Embryonic facial prominence (tissue), 1 donor: ENCODE results near the gene TRHDE.

ENCODE experiments used
- DNase-seq: peaks from one replicate; pipeline ENCODE4 v3.0.0-alpha.2; 2016; ENCODE audit errors: extremely low spot score

The TRHDE gene

DNA sequence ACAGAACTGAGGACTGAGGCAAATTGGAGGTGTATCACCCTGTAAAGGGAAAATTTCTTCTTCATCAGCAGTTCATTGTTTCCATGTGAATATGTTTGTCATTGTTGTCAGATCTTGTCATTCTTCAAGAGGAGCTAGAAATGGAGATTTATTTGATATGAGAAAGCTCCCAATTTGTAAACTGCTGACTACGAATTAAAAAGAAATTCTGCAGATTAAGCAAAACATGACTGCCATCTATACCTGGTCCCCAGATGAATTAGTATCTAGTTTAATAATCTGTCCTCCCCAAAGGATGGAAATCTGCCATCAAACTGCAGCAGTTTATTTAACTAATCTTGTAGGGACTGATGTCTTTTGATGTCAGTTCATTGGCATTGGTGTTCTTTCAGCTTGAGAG is 162.8 kb downstream of the TRHDE start:
- no peak for DNase-seq

DNA sequence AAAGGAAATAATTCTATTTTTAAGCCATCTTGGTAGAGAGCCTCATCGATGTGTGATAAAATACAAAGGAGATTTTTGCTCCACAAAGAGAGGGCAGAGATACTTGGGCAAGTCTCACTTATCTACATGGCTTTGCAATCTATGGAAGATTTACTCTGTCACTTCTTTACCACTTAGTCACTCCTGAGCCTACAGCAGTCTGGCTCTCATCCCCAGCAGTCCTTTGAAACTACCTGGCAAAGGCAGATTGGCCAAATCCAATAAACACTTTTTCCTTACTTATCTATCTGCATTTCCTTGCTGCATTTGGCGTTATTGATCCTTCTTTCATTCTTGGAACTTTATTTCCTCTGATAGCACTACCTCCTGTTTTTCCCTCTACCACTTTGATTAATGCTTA is 170.0 kb downstream of the TRHDE start:
- no peak for DNase-seq

DNA sequence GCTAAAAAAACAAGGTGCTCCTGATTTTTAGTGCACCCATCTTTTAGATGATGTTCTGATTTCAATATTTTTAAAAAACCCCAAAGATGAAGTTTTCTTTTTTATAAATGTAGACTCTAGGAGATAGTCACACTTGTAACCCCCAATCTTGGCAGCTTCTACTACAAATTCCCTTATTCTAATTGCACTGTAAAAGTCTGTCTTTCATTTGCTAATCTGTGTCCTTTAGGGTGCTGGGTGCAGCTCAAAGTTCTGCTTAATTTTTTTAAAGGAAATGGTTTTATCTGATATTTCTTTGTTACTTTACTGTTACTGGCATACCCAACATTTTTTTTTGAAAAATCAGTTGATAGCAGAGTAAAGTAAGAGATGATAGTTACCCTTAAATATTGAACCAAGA is 172.0 kb downstream of the TRHDE start:
- no peak for DNase-seq

DNA sequence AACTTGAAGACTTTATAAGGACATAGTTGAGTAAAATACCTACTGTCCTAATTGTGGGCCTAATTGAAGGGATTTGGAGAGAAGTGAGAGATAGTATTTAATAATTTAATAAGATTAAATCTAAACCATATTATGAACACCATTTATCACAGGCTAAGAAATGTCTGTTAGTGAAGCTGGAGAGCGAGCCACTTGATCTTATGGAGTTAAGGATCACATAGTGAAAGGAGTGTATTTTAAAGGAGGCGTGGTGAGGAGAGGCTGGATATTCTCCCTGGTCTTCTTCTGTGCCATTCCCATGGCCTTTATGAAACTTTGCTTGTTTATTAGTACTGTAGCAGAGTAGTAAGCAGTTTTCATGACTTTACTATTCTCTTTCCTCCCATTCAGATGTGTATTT is 172.4 kb downstream of the TRHDE start:
- DNase-seq, result no peak

DNA sequence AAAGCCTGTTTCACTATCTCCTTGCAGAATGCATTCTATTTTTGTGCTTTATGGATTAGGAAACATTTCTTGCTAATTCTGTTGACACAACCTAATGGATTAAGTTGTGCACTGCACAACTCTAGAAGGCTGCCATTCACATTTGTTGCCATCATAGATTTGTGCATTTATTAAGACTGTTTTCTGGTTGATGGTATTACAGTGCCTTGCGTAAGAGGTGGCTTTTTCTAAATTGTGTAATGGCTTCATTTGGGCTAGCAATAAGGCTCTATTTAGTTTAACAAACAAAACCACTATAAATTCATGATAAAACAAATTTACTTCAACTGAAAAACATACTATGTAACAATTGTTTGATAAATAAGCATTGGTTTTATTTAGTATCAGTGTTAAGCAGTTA is 175.9 kb downstream of the TRHDE start:
- DNase-seq, result no peak

DNA sequence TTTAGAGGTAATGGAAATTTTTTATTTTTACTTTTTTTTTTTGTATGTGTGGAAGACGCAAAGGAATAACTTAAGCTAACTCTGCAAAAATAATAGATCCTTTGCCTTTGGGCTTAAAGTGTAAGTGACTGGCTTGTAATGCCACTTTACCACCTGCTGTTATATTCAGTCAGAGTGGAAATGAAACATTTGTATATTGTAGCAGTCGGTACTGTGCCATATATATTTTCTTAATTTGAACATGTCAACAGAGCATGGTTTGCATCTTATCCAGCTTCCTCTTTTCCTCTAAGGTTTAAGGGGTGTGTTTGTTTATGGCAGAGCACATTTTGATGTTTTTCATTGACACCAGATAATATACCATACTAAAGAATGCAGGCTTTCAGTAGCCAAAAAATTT is 176.6 kb downstream of the TRHDE start:
- DNase-seq, result no peak

DNA sequence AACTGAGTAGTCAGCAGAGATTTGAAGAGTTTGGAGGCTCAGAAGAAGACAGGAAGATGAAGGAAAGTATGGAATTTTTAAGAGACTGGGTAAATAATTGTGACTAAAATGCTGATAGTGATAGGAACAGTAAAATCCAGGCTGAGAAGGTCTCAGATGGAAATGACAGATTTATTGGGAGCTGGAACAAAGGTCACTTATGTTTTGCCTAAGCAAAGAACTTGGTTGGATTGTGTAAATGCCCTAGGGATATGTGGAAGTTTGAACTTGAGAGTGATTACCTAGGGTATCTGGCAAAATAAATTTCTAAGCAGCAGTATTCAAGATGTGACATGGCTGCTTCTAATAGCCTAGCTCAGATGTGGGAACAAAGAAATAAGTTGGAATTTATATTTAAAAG is 180.9 kb downstream of the TRHDE start:
- no peak for DNase-seq

DNA sequence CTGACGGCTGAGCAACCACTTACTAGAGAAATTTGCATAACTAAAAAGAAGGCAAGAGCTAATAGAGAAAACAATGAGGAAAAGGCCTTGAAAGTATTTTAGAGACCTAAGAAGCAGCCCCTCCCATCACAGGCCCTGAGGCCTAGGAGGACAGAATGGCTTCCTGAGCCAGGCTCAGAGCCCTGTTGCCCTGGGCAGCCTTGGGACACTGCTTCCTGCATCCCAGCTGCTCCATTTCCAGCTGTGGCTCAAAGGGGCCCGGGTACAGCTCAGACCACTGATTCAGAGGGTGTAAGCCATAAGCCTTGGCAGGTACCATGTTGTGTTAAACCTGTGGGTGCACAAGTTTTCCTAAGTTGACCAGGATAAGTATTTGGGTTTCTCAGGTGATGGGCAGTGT is 181.4 kb downstream of the TRHDE start:
- DNase-seq, result no peak

DNA sequence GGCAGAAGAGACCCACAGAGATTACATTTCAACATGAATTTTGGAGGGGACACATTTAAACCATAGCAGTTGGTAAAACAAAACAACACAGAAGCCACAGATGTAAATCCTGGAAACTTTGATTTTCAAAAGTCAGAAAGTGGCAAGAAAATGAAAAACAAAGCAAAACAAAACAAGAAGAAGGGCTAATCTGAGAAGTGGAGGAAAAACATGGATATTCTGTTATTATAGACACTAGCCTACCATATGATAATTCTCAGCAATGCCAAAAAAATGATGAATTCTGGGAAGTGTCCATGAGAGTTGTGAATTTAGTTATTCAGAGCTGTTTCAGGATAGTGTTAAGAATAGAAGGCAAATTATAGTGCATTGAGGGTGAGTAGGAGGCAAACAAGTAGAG is 192.3 kb downstream of the TRHDE start:
- no peak for DNase-seq

DNA sequence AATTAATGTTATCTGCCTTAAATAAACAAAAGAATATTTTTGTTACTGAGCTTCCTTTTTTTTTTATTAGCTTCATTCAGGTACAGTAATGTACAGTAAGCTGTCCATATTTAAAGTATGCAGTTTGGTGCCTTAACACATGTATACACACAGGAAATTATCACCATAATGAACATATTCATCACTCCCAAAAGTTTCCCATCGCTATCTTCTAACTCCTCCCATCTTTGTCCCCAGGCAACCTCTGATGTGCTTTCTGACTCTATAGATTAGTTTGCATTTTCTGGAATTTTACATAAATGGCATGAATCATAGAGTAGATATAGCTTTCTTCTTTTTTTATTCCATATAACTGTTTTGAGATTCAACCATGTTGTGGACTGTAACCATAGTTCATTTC is 193.0 kb downstream of the TRHDE start:
- DNase-seq, result no peak

DNA sequence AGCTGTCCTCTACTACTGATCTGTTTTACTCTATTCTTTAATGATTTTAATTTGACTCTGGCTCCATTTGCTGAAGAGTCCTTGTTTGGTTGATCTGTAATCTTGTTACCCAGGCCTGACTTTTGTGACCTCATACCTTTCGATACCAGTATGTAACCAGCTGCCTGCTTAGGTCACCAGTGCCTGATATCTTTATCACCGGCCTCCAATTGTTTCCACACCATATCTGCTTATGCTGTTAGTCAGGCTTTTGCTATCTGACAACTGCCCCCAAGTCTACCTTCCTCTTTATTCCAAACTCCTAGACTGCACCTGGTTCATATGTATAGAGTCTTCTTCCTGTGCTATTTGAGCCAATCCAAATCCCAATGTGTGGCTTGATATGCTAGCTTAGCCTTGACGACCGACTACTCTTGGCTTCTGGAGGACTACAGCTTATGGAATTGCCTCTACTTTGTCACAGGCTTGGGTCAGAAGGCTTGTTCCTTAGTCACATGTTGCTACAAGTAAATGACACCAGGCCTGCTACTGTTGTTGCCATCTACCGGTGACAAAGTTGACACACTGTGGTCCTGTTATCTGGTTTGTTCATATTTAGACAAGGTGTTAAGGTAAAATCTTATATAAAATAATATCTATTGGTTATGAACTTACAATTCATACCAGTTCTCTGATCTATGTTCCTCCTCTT is 193.9 kb downstream of the TRHDE start:
- no peak for DNase-seq

DNA sequence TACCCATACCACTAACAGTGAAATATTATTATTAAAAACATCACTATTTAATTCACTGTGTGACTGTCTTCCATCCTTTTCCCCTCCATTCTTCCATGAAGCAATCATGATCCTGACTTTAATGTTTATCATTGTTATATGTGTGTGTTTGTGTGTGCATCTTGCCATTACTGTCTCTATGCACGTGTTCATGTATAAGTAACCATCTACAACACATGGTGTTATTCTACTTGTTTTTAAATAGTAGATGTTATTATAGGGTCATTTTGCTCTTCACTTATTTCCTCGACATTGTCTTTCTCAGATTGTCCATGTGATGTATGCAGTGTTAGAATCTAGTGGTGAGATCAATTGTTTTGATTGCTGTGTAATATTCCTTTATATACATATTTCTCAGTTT is 195.8 kb downstream of the TRHDE start:
- no peak for DNase-seq

DNA sequence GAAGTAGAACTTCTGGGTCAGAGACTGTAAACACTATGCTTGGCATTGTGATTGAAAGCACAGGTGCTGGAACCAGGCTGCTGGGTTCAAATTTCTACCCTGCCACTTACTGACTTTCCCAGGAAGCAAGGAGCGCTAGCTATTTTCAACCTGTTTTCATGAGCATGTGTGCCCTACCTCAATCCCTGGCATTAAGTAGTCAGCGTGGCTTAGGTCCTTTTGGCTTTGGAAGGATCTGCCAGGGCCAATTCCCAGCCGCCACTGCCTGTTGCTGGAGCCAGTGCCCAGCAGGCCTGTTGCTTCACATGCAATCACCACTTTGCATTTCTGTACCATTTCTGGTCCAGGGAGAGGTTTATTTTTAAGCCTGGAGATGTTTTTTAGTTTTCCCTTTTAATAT is 196.3 kb downstream of the TRHDE start:
- DNase-seq, result no peak

DNA sequence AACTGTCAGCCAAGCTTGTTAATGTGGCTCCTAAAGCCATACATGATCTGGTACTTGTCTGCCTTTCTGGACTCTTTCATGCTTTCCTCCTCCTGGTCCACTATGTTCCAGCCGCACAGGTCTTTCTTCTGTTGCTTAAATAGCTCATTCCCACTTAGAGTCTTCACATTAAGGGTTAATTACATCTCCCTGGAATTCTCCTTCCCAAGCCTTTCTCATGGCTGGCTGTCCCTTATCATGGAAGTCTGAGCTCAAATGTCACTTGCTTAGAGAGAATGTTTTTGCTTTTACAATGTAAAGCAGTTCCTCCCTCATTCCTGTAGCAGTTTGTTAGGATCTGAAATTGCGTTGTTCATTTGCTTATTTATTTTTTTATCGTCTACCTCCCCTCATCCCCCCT is 199.6 kb downstream of the TRHDE start:
- DNase-seq, result no peak

DNA sequence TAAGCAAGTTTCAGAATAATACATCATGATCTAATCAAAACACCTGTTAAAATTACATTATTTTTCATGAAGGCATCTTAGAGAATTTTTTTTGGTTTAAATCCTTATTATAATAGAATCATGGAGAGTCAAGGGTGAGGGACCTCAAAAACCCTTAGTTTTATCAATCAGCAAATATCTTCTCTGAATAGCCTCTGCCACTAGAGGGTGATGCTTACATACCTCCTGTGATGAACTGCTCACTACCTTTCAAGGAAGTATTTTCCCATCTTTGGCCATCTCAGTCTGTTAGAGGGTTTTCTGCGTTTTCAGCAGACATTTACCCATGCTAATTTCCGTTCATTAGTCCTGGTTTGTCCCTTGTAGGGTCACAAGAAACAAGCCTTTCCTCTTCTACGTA is 200.2 kb downstream of the TRHDE start:
- no peak for DNase-seq

DNA sequence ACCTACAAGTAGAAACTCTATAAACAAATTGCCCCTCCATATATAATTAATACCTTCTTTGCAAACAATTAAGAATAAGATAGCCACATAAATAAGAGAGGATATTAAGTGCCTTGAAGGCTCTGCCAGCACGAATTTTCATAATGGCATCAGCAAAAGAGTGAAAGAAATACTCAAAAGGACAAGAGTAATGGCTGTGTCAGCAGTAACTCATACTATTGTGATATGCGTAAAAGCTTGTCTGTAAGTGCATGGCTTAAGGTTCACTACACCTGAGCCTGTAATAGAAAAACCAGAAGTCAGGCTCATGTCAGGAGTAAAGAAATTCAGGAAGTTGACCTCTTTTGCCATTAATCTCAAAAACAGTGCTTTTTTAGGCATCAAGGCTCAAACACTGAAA is 204.1 kb downstream of the TRHDE start:
- no peak for DNase-seq

DNA sequence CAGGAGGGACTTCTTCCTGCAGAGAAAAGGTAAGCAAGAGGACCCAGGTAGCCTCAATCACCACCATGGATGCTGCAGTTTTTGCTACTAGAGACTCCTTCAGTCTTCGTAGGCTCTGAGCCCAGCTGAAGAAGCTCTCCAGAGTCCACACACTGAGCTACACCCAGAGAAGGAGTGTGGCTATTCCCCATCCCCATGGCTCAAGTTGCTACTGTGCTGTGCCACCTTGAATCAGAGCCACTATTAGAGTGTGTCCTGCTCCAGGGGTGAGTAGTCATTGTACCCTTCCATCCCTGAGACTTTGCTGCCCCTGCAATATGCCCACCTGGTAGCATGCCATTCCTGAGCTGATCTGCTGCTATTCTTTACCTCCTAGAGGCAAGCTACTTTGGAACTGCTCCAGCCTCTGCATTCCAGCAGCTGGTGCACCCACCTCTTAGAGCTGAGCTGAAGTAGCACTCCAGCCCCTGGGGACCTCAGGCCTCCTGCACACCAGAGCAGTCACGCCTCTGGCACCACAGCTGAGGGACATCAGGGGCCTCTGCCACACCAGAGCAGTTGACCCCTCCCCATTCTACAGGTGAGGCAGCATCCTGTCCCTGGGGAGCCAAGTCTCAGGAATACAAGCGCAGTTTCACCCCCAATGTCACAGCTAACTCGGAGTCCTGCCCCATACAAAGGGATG is 213.0 kb downstream of the TRHDE start:
- no peak for DNase-seq

DNA sequence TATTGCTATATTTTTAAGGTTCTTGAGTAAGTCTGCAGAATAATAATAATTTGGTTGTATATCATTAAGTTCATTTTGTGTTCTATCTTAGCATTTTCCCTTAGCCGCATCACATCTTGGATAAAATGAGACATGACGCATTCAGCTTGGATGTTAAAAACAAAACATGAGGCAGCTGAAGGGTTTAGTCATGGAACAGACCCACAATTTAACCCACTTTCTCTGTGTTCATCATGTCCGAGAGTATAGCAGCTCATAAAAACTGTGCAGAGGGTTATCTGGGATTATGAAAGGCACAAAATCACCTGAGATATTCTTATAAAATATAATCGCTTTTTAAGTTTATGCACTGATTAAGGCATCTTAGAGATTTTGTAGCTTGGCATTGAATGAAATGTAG is 219.3 kb downstream of the TRHDE start:
- DNase-seq, result no peak

DNA sequence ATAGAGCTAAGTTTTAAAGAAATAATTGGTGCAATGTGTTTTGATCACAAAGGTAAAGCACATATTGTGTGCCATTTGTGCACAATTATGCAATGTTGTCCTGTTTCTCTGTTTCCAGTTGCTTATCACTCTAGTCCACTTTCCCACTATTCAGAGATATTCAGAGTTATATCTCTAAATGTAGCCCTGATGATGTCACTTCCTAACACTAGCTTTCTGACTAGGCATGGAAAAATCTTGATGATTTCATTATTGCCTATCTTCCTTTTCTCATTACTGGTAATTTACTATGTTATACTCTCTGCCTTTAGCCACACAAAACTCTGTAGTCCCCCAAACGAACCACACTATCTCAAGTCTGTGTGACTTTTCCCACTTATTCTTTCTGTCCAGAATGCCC is 221.2 kb downstream of the TRHDE start:
- no peak for DNase-seq

DNA sequence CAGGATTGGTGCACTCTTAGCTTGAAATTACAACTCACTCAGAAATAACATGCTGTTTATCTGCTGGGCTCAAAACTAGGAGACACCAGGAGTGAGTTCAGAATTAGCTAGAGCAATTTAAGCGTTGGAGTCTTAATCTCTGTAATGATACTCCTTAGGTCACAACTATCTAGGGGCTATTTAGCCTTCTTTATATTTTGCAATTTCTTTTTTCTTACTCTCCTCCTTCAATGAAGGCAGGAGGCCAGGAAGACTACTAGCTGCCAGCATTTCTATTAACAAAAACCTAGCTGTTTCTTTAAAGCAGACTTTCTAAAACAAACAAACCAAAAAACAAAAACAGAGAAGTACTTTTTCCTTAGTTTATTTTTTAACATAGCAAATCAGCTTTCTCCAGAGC is 226.2 kb downstream of the TRHDE start:
- no peak for DNase-seq

DNA sequence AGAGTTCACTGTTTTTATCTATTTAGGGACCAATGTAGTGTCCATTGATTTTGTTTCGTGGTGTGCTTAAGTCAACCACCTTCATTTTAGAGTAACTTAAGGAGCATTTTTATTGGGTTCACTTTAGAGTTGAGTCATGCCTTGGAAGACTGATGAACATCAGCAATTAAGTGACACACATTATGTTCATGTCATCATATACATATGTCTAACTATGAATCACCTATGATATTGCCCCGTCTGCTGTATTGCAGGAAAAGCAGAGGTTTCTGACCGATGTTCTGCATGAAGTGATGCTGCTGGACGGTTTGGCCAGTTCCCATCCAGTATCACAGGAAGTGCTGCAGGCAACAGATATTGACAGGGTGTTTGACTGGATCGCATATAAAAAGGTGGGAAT is 227.1 kb downstream of the TRHDE start:
- no peak for DNase-seq

DNA sequence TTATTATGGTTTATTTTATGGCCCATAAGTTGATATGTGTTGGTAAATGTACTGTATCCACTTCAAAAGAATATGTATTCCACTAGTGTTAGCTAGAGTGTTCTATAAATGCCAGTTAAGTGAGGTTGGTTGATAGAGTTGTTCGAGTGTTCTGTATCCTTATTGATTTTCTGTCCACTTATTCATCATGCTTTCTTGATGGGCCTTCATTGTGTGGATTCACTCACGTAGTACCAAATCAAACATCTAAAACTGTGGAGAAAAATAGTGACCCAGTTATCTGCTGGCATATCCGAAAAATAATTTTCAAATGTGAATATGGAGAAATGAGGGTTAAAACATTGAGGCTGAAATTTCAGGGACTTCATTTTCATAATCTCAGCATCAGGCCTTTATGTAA is 230.4 kb downstream of the TRHDE start:
- no peak for DNase-seq

DNA sequence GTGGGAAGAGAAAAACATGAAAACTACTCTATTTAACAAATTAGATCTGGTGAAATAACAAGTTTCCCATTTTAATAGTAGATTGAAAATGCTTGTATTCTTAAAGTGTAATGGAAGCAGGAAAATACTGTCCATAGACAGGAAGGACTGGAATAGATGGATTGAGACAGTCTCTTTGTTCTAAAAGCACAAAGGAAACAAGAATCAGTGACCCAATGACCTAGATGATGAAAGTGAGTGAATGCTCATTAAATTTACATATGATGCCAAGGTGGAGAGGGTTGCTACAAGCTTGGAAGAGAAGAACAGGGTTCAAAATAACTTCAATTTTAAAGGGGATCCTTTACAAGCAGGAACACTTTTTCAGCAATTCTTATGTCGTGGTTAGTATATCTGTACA is 233.1 kb downstream of the TRHDE start:
- DNase-seq, result no peak

DNA sequence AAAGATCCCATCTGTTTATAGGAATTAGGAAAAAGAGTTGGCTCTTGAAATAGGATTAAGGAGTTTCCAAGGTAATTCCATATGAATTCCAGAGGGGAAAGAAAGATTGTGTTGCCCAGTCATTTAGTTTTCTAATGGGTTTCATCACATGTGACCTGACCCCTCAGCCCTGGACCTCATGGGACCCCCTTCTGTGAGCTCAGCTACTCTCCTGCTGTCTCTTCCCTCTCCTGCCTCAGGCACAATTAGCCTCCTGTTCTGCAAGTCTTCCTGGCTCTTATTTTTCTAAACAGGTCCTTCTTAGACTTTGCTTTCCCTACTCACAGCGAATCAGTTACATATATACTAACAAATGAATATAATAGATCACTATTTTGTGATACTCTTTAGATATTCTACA is 237.7 kb downstream of the TRHDE start:
- no peak for DNase-seq
